ENCODE results near the gene MOCS2. TPM values are rescaled to one million over a fixed set of nuclear protein-coding genes. Genes with fewer than 3 reads are reported as not detected.

MOCS2 gene
- total and polyA plus RNA-seq, 2 of the 8 experiments (the other 6 are each of a cell fraction or from before 2014, with no cell fraction given): 6.7 to 16.1 TPM

DNA sequence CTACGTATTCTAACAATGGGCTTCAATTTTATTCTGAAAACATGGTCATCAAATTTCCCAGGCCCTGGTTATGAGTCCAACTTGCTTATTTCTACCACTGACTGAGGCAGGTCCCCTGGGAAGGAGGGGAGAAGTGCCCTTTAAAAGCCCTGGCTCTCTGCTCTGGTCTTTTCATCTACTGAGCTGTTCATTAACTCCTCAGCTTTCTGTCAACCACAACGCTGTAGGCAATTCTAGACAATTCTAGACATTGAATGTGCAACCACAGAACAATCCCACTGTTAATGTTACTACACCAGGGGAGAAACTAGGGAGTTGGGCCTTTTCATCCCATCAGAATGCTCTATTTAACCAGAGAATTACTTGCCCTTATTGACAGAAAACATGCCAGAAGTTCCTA lies 10.0 kb downstream of the MOCS2 start:
- H3K9me3 ChIP-seq (ENCODE audit: insufficient read depth in 2 of 2, low read depth in 1 of 2, low read length in 1 of 2): no peaks in the 10 kb centered on the region
- no peak overlapping the region for H2BK12ac ChIP-seq (ENCODE audit: low read depth, low read length)
- no peak overlapping the region for H3K18ac ChIP-seq (ENCODE audit: extremely low read depth, low read length)
- no peak overlapping the region for H3K27ac ChIP-seq (ENCODE audit: low read depth, low read length)
- no peak overlapping the region for H3K9ac ChIP-seq (replicated peaks in 1 of 4; ENCODE audit: extremely low read depth in 1 of 4, low read depth in 3 of 4, low read length in 3 of 4)
- H3K4ac ChIP-seq (replicated peaks; ENCODE audit: insufficient read length, low read depth, low read length): no peak overlapping the region
- no peak overlapping the region for H3K4me3 ChIP-seq (ENCODE audit: extremely low read depth in 1 of 4, insufficient read depth in 2 of 4, low read depth in 3 of 4, low read length in 4 of 4)
- no peak overlapping the region for H3K56ac ChIP-seq (replicated peaks; ENCODE audit: insufficient read length, low read depth, low read length)
- H2BK5ac ChIP-seq (ENCODE audit: low read depth, low read length): no peak overlapping the region
- H2AK5ac ChIP-seq (ENCODE audit: low read depth, low read length): no peak overlapping the region
- H2BK120ac ChIP-seq (replicated peaks; ENCODE audit: low read depth, low read length): no peak overlapping the region
- H3K79me2 ChIP-seq (ENCODE audit: control insufficient read depth in 1 of 2, insufficient read depth in 2 of 2, low read length in 2 of 2): no peaks in the 10 kb centered on the region
- no peak overlapping the region for H4K8ac ChIP-seq (ENCODE audit: extremely low read depth, insufficient read depth, low read length)
- H3K23ac ChIP-seq (ENCODE audit: insufficient read length): no peak overlapping the region
- H4K20me1 ChIP-seq (replicated peaks in 1 of 2; ENCODE audit: control insufficient read depth in 1 of 2, insufficient read depth in 2 of 2, low read length in 2 of 2): no peaks in the 10 kb centered on the region
- POLR2A ChIA-PET (ENCODE audit: partially characterized antibody): interaction anchor here (0.9 kb wide), 1 partner anchor 17 kb away, joined by 3 read pairs; no protein-coding TSS in a partner anchor
- TF ChIP-seq EZH2 (IDR thresholded peaks at IDR 0.05; ENCODE audit: low read depth, low read length, severe bottlenecking) (no peak), SIRT6 (IDR thresholded peaks at IDR 0.05; ENCODE audit: low read length) (no peak), CBX5 (IDR thresholded peaks at IDR 0.05; ENCODE audit: low read depth, low read length) (no peak), TAF1 (IDR thresholded peaks at IDR 0.05; ENCODE audit: low read depth, low read length) (no peak), RFX5 (IDR thresholded peaks at IDR 0.05; ENCODE audit: borderline replicate concordance, low read depth, low read length) (no peak), BRCA1 (IDR thresholded peaks at IDR 0.05; ENCODE audit: low read depth, low read length) (no peak), ZNF274 (IDR thresholded peaks at IDR 0.05; ENCODE audit: borderline replicate concordance, extremely low read depth, low read length) (no peak), CHD1 (IDR thresholded peaks at IDR 0.05; ENCODE audit: low read depth, low read length) (no peak), NRF1 (IDR thresholded peaks at IDR 0.05; ENCODE audit: low read depth, low read length) (no peak)
- TF ChIP-seq, protein P1, sequence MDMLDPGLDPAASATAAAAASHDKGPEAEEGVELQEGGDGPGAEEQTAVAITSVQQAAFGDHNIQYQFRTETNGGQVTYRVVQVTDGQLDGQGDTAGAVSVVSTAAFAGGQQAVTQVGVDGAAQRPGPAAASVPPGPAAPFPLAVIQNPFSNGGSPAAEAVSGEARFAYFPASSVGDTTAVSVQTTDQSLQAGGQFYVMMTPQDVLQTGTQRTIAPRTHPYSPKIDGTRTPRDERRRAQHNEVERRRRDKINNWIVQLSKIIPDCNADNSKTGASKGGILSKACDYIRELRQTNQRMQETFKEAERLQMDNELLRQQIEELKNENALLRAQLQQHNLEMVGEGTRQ (IDR thresholded peaks at IDR 0.05; ENCODE audit: low read length): no peak
- TF ChIP-seq, protein P2, sequence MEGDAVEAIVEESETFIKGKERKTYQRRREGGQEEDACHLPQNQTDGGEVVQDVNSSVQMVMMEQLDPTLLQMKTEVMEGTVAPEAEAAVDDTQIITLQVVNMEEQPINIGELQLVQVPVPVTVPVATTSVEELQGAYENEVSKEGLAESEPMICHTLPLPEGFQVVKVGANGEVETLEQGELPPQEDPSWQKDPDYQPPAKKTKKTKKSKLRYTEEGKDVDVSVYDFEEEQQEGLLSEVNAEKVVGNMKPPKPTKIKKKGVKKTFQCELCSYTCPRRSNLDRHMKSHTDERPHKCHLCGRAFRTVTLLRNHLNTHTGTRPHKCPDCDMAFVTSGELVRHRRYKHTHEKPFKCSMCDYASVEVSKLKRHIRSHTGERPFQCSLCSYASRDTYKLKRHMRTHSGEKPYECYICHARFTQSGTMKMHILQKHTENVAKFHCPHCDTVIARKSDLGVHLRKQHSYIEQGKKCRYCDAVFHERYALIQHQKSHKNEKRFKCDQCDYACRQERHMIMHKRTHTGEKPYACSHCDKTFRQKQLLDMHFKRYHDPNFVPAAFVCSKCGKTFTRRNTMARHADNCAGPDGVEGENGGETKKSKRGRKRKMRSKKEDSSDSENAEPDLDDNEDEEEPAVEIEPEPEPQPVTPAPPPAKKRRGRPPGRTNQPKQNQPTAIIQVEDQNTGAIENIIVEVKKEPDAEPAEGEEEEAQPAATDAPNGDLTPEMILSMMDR (IDR thresholded peaks at IDR 0.05; ENCODE audit: control extremely low read depth in 1 of 3, insufficient read depth in 1 of 3, low read depth in 1 of 3, low read length in 3 of 3): no peak
- 83% methylated on average over 2 of the region's 2 CpGs; no CpG with 5 or more reads in 1 of the 2 experiments for WGBS, 2 experiments (ENCODE audit: extremely low coverage in 1 of 2, insufficient coverage in 1 of 2, insufficient read length in 1 of 2, insufficient replicate concordance in 2 of 2, low coverage in 1 of 2, low lambda C conversion rate in 2 of 2, missing lambda C conversion rate in 1 of 2)
- H3K4me1 ChIP-seq (replicated peaks in 1 of 4; ENCODE audit: control insufficient read depth in 3 of 4, insufficient read depth in 4 of 4, low read length in 3 of 4): no peaks in the 10 kb centered on the region
- H3K14ac ChIP-seq (ENCODE audit: insufficient read length): no peak overlapping the region
- no peak overlapping the region for H3K4me2 ChIP-seq (ENCODE audit: insufficient read depth in 1 of 2, low read depth in 2 of 2, low read length in 2 of 2)
- H2AFZ ChIP-seq (ENCODE audit: low read length): no peak overlapping the region
- H4K91ac ChIP-seq (replicated peaks; ENCODE audit: insufficient read length, low read length): no peak overlapping the region
- no peak for DNase-seq (ENCODE audit: low read depth in 1 of 2, low spot score in 2 of 2)
- H3K23me2 ChIP-seq (ENCODE audit: low read depth, low read length): no peaks in the 10 kb centered on the region
- H3K27me3 ChIP-seq (replicated peaks in 1 of 4; ENCODE audit: control insufficient read depth in 3 of 4, extremely low read depth in 1 of 4, insufficient read depth in 3 of 4, low read length in 3 of 4): no peaks in the 10 kb centered on the region
- CTCF ChIA-PET (ENCODE audit: partially characterized antibody): interaction anchor here (0.6 to 2.6 kb wide), 6 partner anchors 11 to 1752 kb away, joined by 3 to 21 read pairs (median 4); no protein-coding TSS in a partner anchor
- no peak for FAIRE-seq
- H3K36me3 ChIP-seq (ENCODE audit: control insufficient read depth in 2 of 4, insufficient read depth in 4 of 4, low read length in 3 of 4): peaks cover 0 to 3% (median 0%) of the 10 kb centered on the region in 4 experiments; a peak in 2 of 8 replicates
- no peak overlapping the region for H2BK20ac ChIP-seq (ENCODE audit: low read length)
- H2BK15ac ChIP-seq (ENCODE audit: low read length): no peak overlapping the region
- no peak overlapping the region for H4K5ac ChIP-seq (ENCODE audit: insufficient read length, low read depth, low read length)
- H3K79me1 ChIP-seq (ENCODE audit: low read depth, low read length): no peaks in the 10 kb centered on the region
